GM12878 (cell line): Measurements from ENCODE around the gene THSD4. TPM values are rescaled to one million over a fixed set of nuclear protein-coding genes. Genes with fewer than 3 reads are reported as not detected.

Experiments
- ATAC-seq: fragments of 200-7000 bp; cut with Tn5 transposase; 3 replicates; pipeline ENCODE4 v1.9.1; 2020; ENCODE audit warnings: mild to moderate bottlenecking, moderate library complexity
- BruUV-seq: library from RNA; stranded (reverse); fragments of 400-500 nt; replicated peaks from 2 replicates; lab custom pipeline; 2021; lab: Mats Ljungman, UMichigan
- CTCF ChIA-PET: fragments of 300-600 bp; sonication (Branson Sonifier 250); formaldehyde crosslinking; extraction: SDS; loops from one replicate; lab custom pipeline; 2021; ENCODE audit warnings: inconsistent platforms; lab: Yijun Ruan, JAX
- POLR2A ChIA-PET: fragments of 350-600 bp; formaldehyde crosslinking; extraction: SDS; loops from one replicate; lab custom pipeline; 2021; ENCODE audit warnings: inconsistent platforms; lab: Charles Lee
- RAD21 ChIA-PET: fragments of 300-600 bp; sonication (Branson Sonifier 250); formaldehyde crosslinking; loops from one replicate; lab custom pipeline; 2023; ENCODE audit warnings: antibody characterized with exemption; ENCODE audit not compliant: unreplicated experiment; lab: Charles Lee
- SMC1A ChIA-PET: fragments of 300-600 bp; sonication (Branson Sonifier 250); formaldehyde crosslinking; loops from one replicate; lab custom pipeline; 2023; ENCODE audit not compliant: unreplicated experiment, uncharacterized antibody; lab: Charles Lee
- DNase-seq: peaks from one replicate; pipeline ENCODE4 v3.0.0-alpha.2; 2011; ENCODE audit warnings: low read depth, low spot score
- FAIRE-seq: peaks from 3 replicates; lab custom pipeline; 2011; peaks lifted over from hg19 to GRCh38; lab: Jason Lieb, UNC
- H2AFZ ChIP-seq: 2 replicates; pipeline ENCODE4 v1.6.0; 2011; ENCODE audit warnings: low read depth, low read length, control low read depth; ENCODE audit not compliant: control insufficient read depth
- H3K27ac ChIP-seq: 2 replicates; pipeline ENCODE4 v1.5.1; 2011; ENCODE audit warnings: control low read depth; ENCODE audit not compliant: control insufficient read depth, insufficient read depth
- H3K27me3 ChIP-seq, 2 experiments: replicated peaks in 1 of 2; 2 replicates each; pipeline versions ENCODE4 v1.6.0 to v1.6.1; 2011; ENCODE audit warnings: low read length in 1 of 2; ENCODE audit not compliant: control insufficient read depth in 2 of 2, insufficient read depth in 2 of 2
- H3K36me3 ChIP-seq, 2 experiments: 2 replicates each; pipeline ENCODE4 v1.5.1; 2011; ENCODE audit warnings: low read length in 1 of 2; ENCODE audit not compliant: control insufficient read depth in 2 of 2, insufficient read depth in 2 of 2
- H3K4me1 ChIP-seq: 2 replicates; pipeline ENCODE4 v1.6.1; 2011; ENCODE audit warnings: mild to moderate bottlenecking, low read length, moderate library complexity, mixed read lengths; ENCODE audit not compliant: control insufficient read depth, insufficient read depth
- H3K4me2 ChIP-seq: 2 replicates; pipeline ENCODE4 v1.6.0; 2011; ENCODE audit warnings: control low read depth; ENCODE audit not compliant: control insufficient read depth, insufficient read depth
- H3K4me3 ChIP-seq: fragments of 200-600 bp; sonication (generic); 2 replicates; pipeline ENCODE4 v1.5.1; 2016
- H3K79me2 ChIP-seq: 2 replicates; pipeline ENCODE4 v1.6.0; 2011; ENCODE audit warnings: low read length; ENCODE audit not compliant: control insufficient read depth, insufficient read depth
- H3K9ac ChIP-seq: 2 replicates; pipeline ENCODE4 v1.8.0; 2011; ENCODE audit warnings: low read length, control low read depth, mixed read lengths; ENCODE audit not compliant: control insufficient read depth, insufficient read depth
- H3K9me3 ChIP-seq: replicated peaks from 3 replicates; pipeline ENCODE4 v1.5.1; 2011; ENCODE audit warnings: mild to moderate bottlenecking, low read length; ENCODE audit not compliant: control insufficient read depth, insufficient read depth
- H4K20me1 ChIP-seq: 2 replicates; pipeline ENCODE4 v1.6.0; 2011; ENCODE audit not compliant: control insufficient read depth, insufficient read depth
- KAT2A ChIP-seq: conservative IDR thresholded peaks from 2 replicates; pipeline ENCODE4 v1.6.1; 2011; ENCODE audit warnings: low read depth, low read length; ENCODE audit not compliant: control insufficient read depth
- NR2F1 ChIP-seq: fragments of 450-650 bp; conservative IDR thresholded peaks from 2 replicates; pipeline ENCODE4 v1.6.1; 2017; ENCODE audit warnings: mild to moderate bottlenecking
- POLR2A ChIP-seq: IDR thresholded peaks from 2 replicates; pipeline ENCODE4 v1.6.1; 2011; ENCODE audit warnings: low read depth, mild to moderate bottlenecking, low read length
- RAD21 ChIP-seq: IDR thresholded peaks from 2 replicates; pipeline ENCODE4 v1.6.1; 2011; ENCODE audit warnings: mild to moderate bottlenecking, low read depth, low read length, moderate library complexity; ENCODE audit not compliant: insufficient read depth
- RELB ChIP-seq: fragments of 450-650 bp; IDR thresholded peaks from 2 replicates; pipeline ENCODE4 v1.6.1; 2017; ENCODE audit warnings: low read depth, mild to moderate bottlenecking, moderate library complexity
- SMAD5 ChIP-seq: IDR thresholded peaks from 2 replicates; pipeline ENCODE4 v1.6.1; 2016; ENCODE audit warnings: antibody characterized with exemption, low read depth
- SMC3 ChIP-seq: IDR thresholded peaks from 2 replicates; pipeline ENCODE4 v1.6.1; 2011; ENCODE audit warnings: low read length, improper control_type of control experiment, borderline replicate concordance
- ZBTB40 ChIP-seq: fragments of 450-650 bp; IDR thresholded peaks from 2 replicates; pipeline ENCODE4 v1.6.1; 2016; ENCODE audit warnings: mild to moderate bottlenecking, moderate library complexity, borderline replicate concordance
- WGBS: methylation state at CpG from one replicate; pipeline ENCODE4 v1.1.6; 2016; ENCODE audit warnings: low lambda C conversion rate; ENCODE audit not compliant: insufficient replicate concordance, insufficient coverage; ENCODE audit errors: missing lambda C conversion rate; 5-methylcytosine and 5-hydroxymethylcytosine counted together
- in situ Hi-C: fragments of 300-500 bp; cut with MboI; formaldehyde crosslinking; loops from 9 replicates; pipeline ENCODE4 v1.14.3; 2018; ENCODE audit warnings: mixed read lengths
- intact Hi-C: fragments of 100-400 bp; cut with micrococcal nuclease; formaldehyde crosslinking; loops from one replicate; pipeline ENCODE4 v1.14.2; 2022; ENCODE audit not compliant: unreplicated experiment
- polyA plus RNA-seq, 11 experiments: library from polyadenylated mRNA; depleted of rRNA in 4 of 11; unstranded in 6 of 11; stranded (reverse) in 5 of 11; fragments of >200 nt; fragmentation: Nextera tagmentation in 4 of 11; fragmentation: Illumina TruSeq in 1 of 11; extraction: Ambion mirVana in 4 of 11; extraction: Trizol in 1 of 11; gene quantifications; 1 replicate in 1 of 11; 2 replicates in 10 of 11; pipeline versions ENCODE4 v1.2.1 to v1.2.3, GENCODE V29; 2011 to 2016; ENCODE audit warnings: inconsistent platforms in 2 of 11, missing spikeins in 2 of 11, low read depth in 1 of 11
- total RNA-seq, 4 experiments: library from RNA; depleted of rRNA in 3 of 4; stranded (reverse); fragments of >200 nt in 3 of 4; fragmentation: Illumina TruSeq in 1 of 4; extraction: Trizol in 1 of 4; gene quantifications; 2 replicates each; pipeline versions ENCODE4 v1.2.1 to v1.2.3, GENCODE V29; 2013 to 2021
- TF ChIP-seq, protein P1 (sequence below), 3 experiments: IDR thresholded peaks in 2 of 3; conservative IDR thresholded peaks in 1 of 3; 2 replicates each; pipeline ENCODE4 v1.5.1; 2011; ENCODE audit warnings: low read depth in 3 of 3, low read length in 3 of 3, mild to moderate bottlenecking in 3 of 3, control low read depth in 2 of 3, moderate library complexity in 2 of 3, inconsistent platforms in 1 of 3, mixed read lengths in 1 of 3; ENCODE audit not compliant: control insufficient read depth in 2 of 3, insufficient read depth in 1 of 3; ENCODE audit errors: extremely low read depth in 1 of 3

Gene THSD4
- total and polyA plus RNA-seq, 10 of the 15 experiments (the other 5 are each of a cell fraction or from before 2014, with no cell fraction given): 0.04 to 0.13 (median 0.05) TPM; not detected in 7

DNA sequence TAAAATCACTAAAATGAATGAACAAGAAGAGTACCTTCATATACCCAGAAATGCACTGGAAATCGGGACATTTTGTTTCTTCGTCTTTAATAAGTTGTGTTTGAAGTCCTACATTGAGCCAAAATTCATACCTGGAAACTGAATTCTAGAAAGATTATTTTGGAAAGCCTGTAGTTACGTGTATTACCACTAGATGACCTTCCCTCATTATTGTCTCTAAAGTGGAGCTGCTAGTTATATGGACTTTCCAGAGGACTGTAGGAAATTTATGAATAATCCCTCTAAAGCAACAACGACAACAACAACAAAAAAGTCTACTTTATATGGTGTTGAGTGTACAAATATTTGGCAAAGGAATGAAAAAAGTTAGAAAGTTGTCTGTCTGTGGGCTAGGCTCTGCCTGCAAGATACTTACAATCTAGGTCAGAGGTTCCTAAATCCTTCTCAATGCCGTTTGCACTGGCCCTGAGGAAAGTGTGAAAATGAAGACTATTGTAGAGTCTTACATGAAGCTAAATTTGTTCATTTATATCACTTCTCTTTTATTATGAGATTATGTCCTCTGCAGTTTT is 460.3 kb downstream of the THSD4 start:
- ChIA-PET SMC1A (interaction anchor here (0.7 to 2.1 kb wide), 5 partner anchors 13 to 310 kb away, joined by 3 to 8 read pairs (median 3); no protein-coding TSS in a partner anchor), RAD21 (interaction anchor here (1.4 kb wide), 1 partner anchor 168 kb away, joined by 9 read pairs; no protein-coding TSS in a partner anchor), CTCF (interaction anchor here (0.7 to 2.3 kb wide), 6 partner anchors 99 to 580 kb away, joined by 3 to 8 read pairs (median 4); no protein-coding TSS in a partner anchor), POLR2A (no interaction called here)
- FAIRE-seq (peak; percentile 59), ATAC-seq (0 out of 3 replicates have a peak, but pooled peaks have one; percentile 36), DNase-seq (no peak)
- H3K4me2 ChIP-seq: no peak overlapping the region
- H4K20me1 ChIP-seq: no peaks in the 10 kb centered on the region
- H3K9ac ChIP-seq: no peak overlapping the region
- H3K36me3 ChIP-seq: no peaks in the 10 kb centered on the region
- WGBS: 3% methylated on average over 5 of the region's 5 CpGs
- peak; percentile 47; the same call in 1 of the 2 replicates for TF ChIP-seq SMC3
- TF ChIP-seq KAT2A: no peak
- no peak for TF ChIP-seq SMAD5
- TF ChIP-seq RAD21: peak; percentile 55
- TF ChIP-seq RELB: no peak
- TF ChIP-seq NR2F1: no peak
- TF ChIP-seq, protein P1, sequence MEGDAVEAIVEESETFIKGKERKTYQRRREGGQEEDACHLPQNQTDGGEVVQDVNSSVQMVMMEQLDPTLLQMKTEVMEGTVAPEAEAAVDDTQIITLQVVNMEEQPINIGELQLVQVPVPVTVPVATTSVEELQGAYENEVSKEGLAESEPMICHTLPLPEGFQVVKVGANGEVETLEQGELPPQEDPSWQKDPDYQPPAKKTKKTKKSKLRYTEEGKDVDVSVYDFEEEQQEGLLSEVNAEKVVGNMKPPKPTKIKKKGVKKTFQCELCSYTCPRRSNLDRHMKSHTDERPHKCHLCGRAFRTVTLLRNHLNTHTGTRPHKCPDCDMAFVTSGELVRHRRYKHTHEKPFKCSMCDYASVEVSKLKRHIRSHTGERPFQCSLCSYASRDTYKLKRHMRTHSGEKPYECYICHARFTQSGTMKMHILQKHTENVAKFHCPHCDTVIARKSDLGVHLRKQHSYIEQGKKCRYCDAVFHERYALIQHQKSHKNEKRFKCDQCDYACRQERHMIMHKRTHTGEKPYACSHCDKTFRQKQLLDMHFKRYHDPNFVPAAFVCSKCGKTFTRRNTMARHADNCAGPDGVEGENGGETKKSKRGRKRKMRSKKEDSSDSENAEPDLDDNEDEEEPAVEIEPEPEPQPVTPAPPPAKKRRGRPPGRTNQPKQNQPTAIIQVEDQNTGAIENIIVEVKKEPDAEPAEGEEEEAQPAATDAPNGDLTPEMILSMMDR (IDR thresholded peaks at IDR 0.05 in 2 of 3, conservative IDR thresholded peaks at IDR 0.05 in 1 of 3; ENCODE audit: control insufficient read depth in 2 of 3, extremely low read depth in 1 of 3, insufficient read depth in 1 of 3, low read depth in 3 of 3, low read length in 3 of 3): peak; percentile 37 to 53 (median 37); a peak in 4 of 6 replicates
- TF ChIP-seq ZBTB40: no peak
- no peak for TF ChIP-seq POLR2A
- H3K9me3 ChIP-seq: no peaks in the 10 kb centered on the region
- intact Hi-C loops (loop anchor here (1.0 kb wide), 1 partner anchor 155 kb away; no protein-coding TSS in a partner anchor), in situ Hi-C loops (no loop called here)
- BruUV-seq: no TSS peak
- H2AFZ ChIP-seq: no peak overlapping the region
- H3K27ac ChIP-seq: no peak overlapping the region
- H3K27me3 ChIP-seq: no peaks in the 10 kb centered on the region
- H3K4me1 ChIP-seq: no peaks in the 10 kb centered on the region
- no peak overlapping the region for H3K4me3 ChIP-seq
- H3K79me2 ChIP-seq: no peaks in the 10 kb centered on the region
